Ovary (tissue), 9 donors: ENCODE measurements around the gene COL4A4. TPM values are rescaled to one million over a fixed set of nuclear protein-coding genes. Genes with fewer than 3 reads are reported as not detected.

Source experiments
- DNase-seq, 5 donors: peaks; one replicate each; pipeline ENCODE4 v3.0.0-alpha.2; 2019 to 2020
- H3K27ac ChIP-seq, 2 donors: fragments of 200-600 bp; one replicate each; pipeline versions ENCODE4 v1.5.1 to v1.8.0; 2019 to 2022
- H3K27me3 ChIP-seq: fragments of 200-600 bp; one replicate; pipeline ENCODE4 v1.8.0; 2022
- H3K36me3 ChIP-seq: fragments of 200-600 bp; sonication (generic); one replicate; pipeline ENCODE4 v1.5.1; 2019
- H3K4me1 ChIP-seq: one replicate; pipeline ENCODE4 v1.8.1; 2013; ENCODE audit warnings: mild to moderate bottlenecking, moderate library complexity; ENCODE audit not compliant: insufficient read depth
- H3K4me3 ChIP-seq: fragments of 200-600 bp; sonication (generic); one replicate; pipeline ENCODE4 v1.5.1; 2017
- H3K9me3 ChIP-seq, 2 donors: fragments of 200-600 bp in 1 of 2; sonication (generic) in 1 of 2; one replicate each; pipeline versions ENCODE4 v1.5.1 to v1.8.1; 2013 to 2019; ENCODE audit warnings: mild to moderate bottlenecking in 1 of 2, moderate library complexity in 1 of 2
- EP300 ChIP-seq: sonication (generic); formaldehyde crosslinking; IDR thresholded peaks from one replicate; pipeline ENCODE4 v1.6.1; 2017; ENCODE audit warnings: antibody characterized with exemption
- POLR2A ChIP-seq: fragments of 450-650 bp; IDR thresholded peaks from one replicate; pipeline ENCODE4 v1.6.1; 2017; ENCODE audit warnings: antibody characterized with exemption, mild to moderate bottlenecking, moderate library complexity
- WGBS, 3 donors: extraction: QIAGEN DNeasy Blood & Tissue Kit in 1 of 3; methylation state at CpG; one replicate each; pipeline versions ENCODE4 v1.1.5 to v1.1.7; 2013 to 2017; 5-methylcytosine and 5-hydroxymethylcytosine counted together
- intact Hi-C, 4 donors: fragments of 100-400 bp; cut with DNase I; formaldehyde crosslinking; loops; one replicate each; pipeline versions ENCODE4 v1.11.0 to v1.15.1; 2022 to 2023
- polyA plus RNA-seq, 2 donors: library from polyadenylated mRNA; stranded (reverse); fragments of 200-250 nt in 1 of 2; fragments of 350-450 nt in 1 of 2; fragmentation: Illumina TruSeq in 1 of 2; extraction: RNeasy Lipid Tissue Mini Kit (QIAGEN cat#74804) in 1 of 2; gene quantifications; one replicate each; pipeline ENCODE4 v1.2.3, GENCODE V29; 2013 to 2014
- total RNA-seq, 7 donors: library from RNA; depleted of rRNA in 2 of 7; stranded (reverse); fragments of >200 nt in 2 of 7; fragmentation: NEBNext Ultra II Directional in 3 of 7; extraction: Animal tissue kit (Norgen Biotek cat#: 25700) in 3 of 7; gene quantifications; one replicate each; pipeline versions ENCODE4 v1.1.0 to v1.2.4, GENCODE V29; 2016 to 2023
- TF ChIP-seq, protein P1 (sequence below), 3 donors: fragments of 450-650 bp in 2 of 3; fragments of 200-600 bp in 1 of 3; IDR thresholded peaks; one replicate each; pipeline versions ENCODE4 v1.5.1 to v1.8.0; 2016 to 2022; ENCODE audit warnings: antibody characterized with exemption in 3 of 3, mild to moderate bottlenecking in 1 of 3
- donor health status: DM: no; HTN: no; CAD: no; lungs with moderate emphysema.
- donor health status: DM: no; HTN: no; CAD: no.
- donor health status: Bipolar disorder and iron deficiency.
- donor health status: DM: yes; HTN: yes; CAD: no.
- donor health status: DM: no; HTN: no; CAD: no.
- donor health status: DM: yes; HTN: yes; CAD: no.

Gene COL4A4
- total and polyA plus RNA-seq, 9 donors, result 0.30 to 8.3 (median 2.0) TPM

GRCh38 chr2:227192491-227192890 is 28.5 kb upstream of the COL4A4 start:
- peaks cover 15% of the 10 kb centered on the region for H3K4me1 ChIP-seq
- no peaks in the 10 kb centered on the region for H3K9me3 ChIP-seq
- no peak overlapping the region for H3K4me3 ChIP-seq
- no peaks in the 10 kb centered on the region for H3K27me3 ChIP-seq
- TF ChIP-seq, protein P1, sequence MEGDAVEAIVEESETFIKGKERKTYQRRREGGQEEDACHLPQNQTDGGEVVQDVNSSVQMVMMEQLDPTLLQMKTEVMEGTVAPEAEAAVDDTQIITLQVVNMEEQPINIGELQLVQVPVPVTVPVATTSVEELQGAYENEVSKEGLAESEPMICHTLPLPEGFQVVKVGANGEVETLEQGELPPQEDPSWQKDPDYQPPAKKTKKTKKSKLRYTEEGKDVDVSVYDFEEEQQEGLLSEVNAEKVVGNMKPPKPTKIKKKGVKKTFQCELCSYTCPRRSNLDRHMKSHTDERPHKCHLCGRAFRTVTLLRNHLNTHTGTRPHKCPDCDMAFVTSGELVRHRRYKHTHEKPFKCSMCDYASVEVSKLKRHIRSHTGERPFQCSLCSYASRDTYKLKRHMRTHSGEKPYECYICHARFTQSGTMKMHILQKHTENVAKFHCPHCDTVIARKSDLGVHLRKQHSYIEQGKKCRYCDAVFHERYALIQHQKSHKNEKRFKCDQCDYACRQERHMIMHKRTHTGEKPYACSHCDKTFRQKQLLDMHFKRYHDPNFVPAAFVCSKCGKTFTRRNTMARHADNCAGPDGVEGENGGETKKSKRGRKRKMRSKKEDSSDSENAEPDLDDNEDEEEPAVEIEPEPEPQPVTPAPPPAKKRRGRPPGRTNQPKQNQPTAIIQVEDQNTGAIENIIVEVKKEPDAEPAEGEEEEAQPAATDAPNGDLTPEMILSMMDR (IDR thresholded peaks at IDR 0.05), result no peak
- TF ChIP-seq POLR2A (no peak), EP300 (no peak)
- H3K27ac ChIP-seq, result no peak overlapping the region
- intact Hi-C loops, result no loop called here
- no peak for DNase-seq
- no peaks in the 10 kb centered on the region for H3K36me3 ChIP-seq
- 89 to 93% (median 93%) methylated on average over 3 of the region's 3 CpGs for WGBS, 3 donors

DNA sequence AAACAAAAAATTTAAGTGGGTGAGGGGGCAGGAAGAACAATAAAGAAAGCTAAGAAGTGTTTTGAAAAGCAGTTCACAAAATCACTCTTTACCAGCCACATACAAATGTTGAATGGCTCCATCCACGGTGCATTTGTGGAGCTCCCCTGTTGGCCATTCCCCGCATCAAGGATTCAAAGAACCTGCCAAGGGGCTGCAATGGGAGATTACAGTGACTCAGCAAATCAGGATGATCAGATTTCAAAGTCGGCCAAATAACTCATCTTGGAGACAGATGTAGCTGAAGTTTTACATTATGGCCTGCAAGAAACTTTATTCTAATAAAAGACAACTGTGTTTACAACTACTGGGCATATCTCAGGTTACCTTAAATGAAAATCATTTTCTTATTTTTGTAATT is 27.4 kb upstream of the COL4A4 start:
- Histone ChIP-seq H3K27ac (no peak overlapping the region), H3K4me3 (no peak overlapping the region), H3K27me3 (no peaks in the 10 kb centered on the region), H3K4me1 (peaks cover 15% of the 10 kb centered on the region), H3K9me3 (no peaks in the 10 kb centered on the region), H3K36me3 (no peaks in the 10 kb centered on the region)
- 20 to 40% (median 23%) methylated on average over 3 of the region's 3 CpGs for WGBS, 3 donors
- DNase-seq, result no peak
- intact Hi-C loops, result no loop called here
- TF ChIP-seq, protein P1 (IDR thresholded peaks at IDR 0.05), result no peak
- TF ChIP-seq POLR2A (no peak), EP300 (no peak)

GRCh38 chr2:227188292-227188691 is 24.3 kb upstream of the COL4A4 start:
- no peak overlapping the region for H3K4me3 ChIP-seq
- H3K36me3 ChIP-seq, result no peaks in the 10 kb centered on the region
- WGBS, 3 donors, result 9 to 17% (median 17%) methylated on average over 6 of the region's 6 CpGs
- peaks cover 15% of the 10 kb centered on the region for H3K4me1 ChIP-seq
- no peaks in the 10 kb centered on the region for H3K9me3 ChIP-seq
- peak in 2 of 5 donors; percentile 34 to 57 for DNase-seq
- H3K27me3 ChIP-seq, result no peaks in the 10 kb centered on the region
- TF ChIP-seq EP300 (no peak), POLR2A (no peak)
- TF ChIP-seq, protein P1 (IDR thresholded peaks at IDR 0.05), result no peak
- H3K27ac ChIP-seq, result peak overlapping the region in 1 of 2 donors; percentile 50
- intact Hi-C loops, result no loop called here

DNA sequence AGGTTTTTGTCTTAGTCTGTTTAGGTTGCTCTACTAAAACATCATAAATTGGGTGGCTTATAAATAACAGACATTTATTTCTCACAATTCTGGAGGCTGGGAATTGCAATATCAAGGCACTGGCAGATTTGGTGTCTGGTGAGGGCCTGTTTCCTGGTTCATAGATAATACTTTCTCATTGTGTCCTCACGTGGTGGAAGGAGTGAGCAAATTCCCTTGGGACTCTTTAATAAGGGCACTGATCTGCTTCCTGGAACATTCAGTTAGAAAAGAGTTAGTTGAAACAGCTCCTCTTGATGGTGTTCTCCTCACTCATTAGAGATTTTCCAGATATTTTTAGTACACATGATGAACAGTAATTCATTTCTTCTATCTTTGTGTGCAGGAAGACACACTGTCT is 22.7 kb upstream of the COL4A4 start:
- Histone ChIP-seq H3K4me3 (no peak overlapping the region), H3K36me3 (no peaks in the 10 kb centered on the region), H3K27me3 (no peaks in the 10 kb centered on the region), H3K4me1 (peaks cover 12% of the 10 kb centered on the region), H3K27ac (no peak overlapping the region), H3K9me3 (no peaks in the 10 kb centered on the region)
- TF ChIP-seq, protein P1 (IDR thresholded peaks at IDR 0.05), result no peak
- TF ChIP-seq EP300 (no peak), POLR2A (no peak)
- intact Hi-C loops, result no loop called here
- no peak for DNase-seq
- WGBS, 3 donors, result 36 to 63% (median 61%) methylated on average over 1 of the region's 1 CpG
